T-cell (primary cell): Measurements from ENCODE around the gene LRRFIP1. TPM values are rescaled to one million over a fixed set of nuclear protein-coding genes. Genes with fewer than 3 reads are reported as not detected.

ENCODE experiments used
- ATAC-seq, 4 experiments: fragments of 200-7000 bp in 3 of 4; fragments of 150-1000 bp in 1 of 4; cut with Tn5 transposase; replicated peaks in 1 of 4; 1 replicate in 3 of 4; 2 replicates in 1 of 4; pipeline ENCODE4 v1.10.0; 2021; ENCODE audit warnings: moderate library complexity in 3 of 4, mild to moderate bottlenecking in 2 of 4, moderate number of reproducible peaks in 1 of 4
- CTCF ChIA-PET, 2 donors: fragments of 300-600 bp; sonication (Branson Sonifier 250); formaldehyde crosslinking; loops; one replicate each; lab custom pipeline; 2022; ENCODE audit warnings: antibody characterized with exemption in 2 of 2; lab: Charles Lee
- POLR2A ChIA-PET, 2 donors: fragments of 300-600 bp; sonication (Branson Sonifier 250); formaldehyde crosslinking; loops; one replicate each; lab custom pipeline; 2022; ENCODE audit warnings: antibody characterized with exemption in 2 of 2; lab: Charles Lee
- DNase-seq, 35 experiments: peaks; one replicate each; pipeline versions ENCODE4 v3.0.0 to v3.0.0-alpha.2; 2013 to 2023
- H3K27ac ChIP-seq: one replicate; pipeline ENCODE4 v1.5.1; 2013; ENCODE audit warnings: low read length
- H3K27me3 ChIP-seq, 2 experiments: replicated peaks in 1 of 2; 1 replicate in 1 of 2; 2 replicates in 1 of 2; pipeline versions ENCODE4 v1.6.1 to v1.7.0; 2013; ENCODE audit warnings: low read length in 1 of 2, mixed read lengths in 1 of 2; ENCODE audit not compliant: control insufficient read depth in 2 of 2, insufficient read depth in 2 of 2; ENCODE audit errors: extremely low read depth in 1 of 2
- H3K36me3 ChIP-seq, 2 donors: 1 replicate in 1 of 2; 2 replicates in 1 of 2; pipeline versions ENCODE4 v1.6.1 to v1.7.0; 2013; ENCODE audit warnings: low read length in 1 of 2; ENCODE audit not compliant: control insufficient read depth in 2 of 2, insufficient read depth in 1 of 2; ENCODE audit errors: extremely low read depth in 1 of 2
- H3K4me1 ChIP-seq, 2 experiments: 1 replicate in 1 of 2; 2 replicates in 1 of 2; pipeline versions ENCODE4 v1.6.1 to v1.7.0; 2013; ENCODE audit warnings: low read length in 2 of 2, mixed read lengths in 1 of 2; ENCODE audit not compliant: insufficient read depth in 2 of 2, control insufficient read depth in 1 of 2; ENCODE audit errors: extremely low read depth in 1 of 2
- H3K4me3 ChIP-seq, 2 donors: 1 replicate in 1 of 2; 2 replicates in 1 of 2; pipeline versions ENCODE4 v1.5.1 to v1.7.0; 2013; ENCODE audit warnings: mild to moderate bottlenecking in 2 of 2, low read length in 1 of 2, moderate library complexity in 1 of 2; ENCODE audit not compliant: control insufficient read depth in 1 of 2; ENCODE audit errors: extremely low read depth in 1 of 2
- H3K9me3 ChIP-seq: 2 replicates; pipeline ENCODE4 v1.7.0; 2013
- H3K27ac Mint-ChIP-seq, 2 donors: one replicate each; pipeline ENCODE4 v1.8.0; 2020 to 2021; ENCODE audit warnings: mild to moderate bottlenecking in 2 of 2, mixed read lengths in 2 of 2
- H3K27me3 Mint-ChIP-seq, 2 donors: one replicate each; pipeline ENCODE4 v1.8.0; 2021 to 2022; ENCODE audit warnings: mixed read lengths in 2 of 2
- H3K36me3 Mint-ChIP-seq: one replicate; pipeline ENCODE4 v1.8.0; 2021; ENCODE audit warnings: mixed read lengths
- H3K4me1 Mint-ChIP-seq, 3 donors: one replicate each; pipeline ENCODE4 v1.8.0; 2020 to 2022; ENCODE audit warnings: mixed read lengths in 3 of 3, mild to moderate bottlenecking in 1 of 3
- H3K4me3 Mint-ChIP-seq, 3 donors: one replicate each; pipeline ENCODE4 v1.8.0; 2020 to 2022; ENCODE audit warnings: mild to moderate bottlenecking in 3 of 3, mixed read lengths in 3 of 3, moderate library complexity in 3 of 3
- H3K9me3 Mint-ChIP-seq, 3 donors: one replicate each; pipeline ENCODE4 v1.8.0; 2020 to 2022; ENCODE audit warnings: mixed read lengths in 3 of 3
- WGBS: methylation state at CpG from one replicate; pipeline ENCODE4 v1.1.5; 2013; ENCODE audit warnings: missing lambda C conversion rate; ENCODE audit not compliant: insufficient coverage; 5-methylcytosine and 5-hydroxymethylcytosine counted together
- total RNA-seq, 35 experiments: library from RNA in 6 of 35; stranded (reverse) in 6 of 35; fragments of 120-200 nt in 1 of 35; gene quantifications; one replicate each; pipeline versions ENCODE4 v1.2.1 to v1.2.4 and lab custom pipeline; 2013 to 2026

Gene LRRFIP1
- total RNA-seq, 5 donors from 2014 or later (not counting 1 experiment from before 2014, with no cell fraction given) = 105 to 170 (median 128) TPM

DNA sequence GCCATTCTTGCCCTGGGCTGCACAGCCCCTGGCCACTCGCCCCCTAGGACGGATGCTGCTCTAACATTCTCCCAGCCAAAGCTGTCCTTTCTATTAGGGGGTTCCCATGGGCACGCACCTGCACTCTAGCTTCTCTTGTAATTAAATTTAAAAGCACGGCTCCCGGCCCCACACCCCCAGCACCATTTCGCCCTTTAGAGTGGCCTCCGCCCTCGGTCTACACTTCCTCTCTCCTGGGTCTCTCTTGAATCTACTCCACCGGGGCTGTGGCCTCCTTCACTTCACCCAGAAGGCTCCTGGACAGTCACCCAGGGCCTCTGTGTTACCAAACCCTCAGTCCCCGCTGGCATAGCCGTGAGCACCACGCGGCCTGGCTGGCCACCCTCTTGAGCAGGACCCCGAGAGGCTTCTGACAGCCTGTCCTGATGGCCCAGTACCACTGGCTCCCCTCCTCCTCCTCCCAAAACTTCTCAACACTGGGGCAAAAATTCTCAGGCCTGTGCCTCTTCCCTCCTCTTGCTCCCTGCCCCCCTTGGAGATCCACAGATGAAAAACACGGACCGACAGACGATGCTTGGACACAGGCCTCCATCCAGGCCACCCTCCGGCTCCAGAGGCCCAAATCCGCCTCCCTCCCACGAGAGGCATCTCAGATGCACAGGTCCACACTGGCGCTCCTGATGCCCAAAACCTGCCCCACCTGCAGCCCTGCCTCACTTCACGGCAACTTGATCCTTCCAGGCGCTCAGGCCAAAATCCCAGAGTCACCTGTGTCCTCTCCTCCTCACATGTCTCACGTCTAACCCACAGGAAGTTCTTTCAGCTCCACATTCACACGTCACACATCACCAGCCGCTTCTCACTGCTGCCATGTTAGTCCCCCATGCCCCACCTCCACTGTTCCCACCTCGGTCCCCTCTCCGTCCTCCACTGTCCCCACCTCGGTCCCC lies 29.9 kb upstream of the LRRFIP1 start:
- Mint-ChIP-seq H3K4me1 (peaks cover 2 to 17% (median 2%) of the 10 kb centered on the region in 3 donors), H3K27ac (no peak overlapping the region), H3K4me3 (no peak overlapping the region), H3K27me3 (no peaks in the 10 kb centered on the region), H3K36me3 (no peaks in the 10 kb centered on the region), H3K9me3 (no peaks in the 10 kb centered on the region)
- Histone ChIP-seq H3K4me1 (peaks cover 0 to 2% of the 10 kb centered on the region in 2 experiments), H3K9me3 (no peaks in the 10 kb centered on the region), H3K27me3 (no peaks in the 10 kb centered on the region), H3K27ac (no peak overlapping the region), H3K4me3 (no peak overlapping the region), H3K36me3 (no peaks in the 10 kb centered on the region)
- CTCF ChIA-PET = no interaction called here
- DNase-seq = no peak
- POLR2A ChIA-PET = no interaction called here
- WGBS = 81% methylated on average over 27 of the region's 29 CpGs
- ATAC-seq = no peak

DNA sequence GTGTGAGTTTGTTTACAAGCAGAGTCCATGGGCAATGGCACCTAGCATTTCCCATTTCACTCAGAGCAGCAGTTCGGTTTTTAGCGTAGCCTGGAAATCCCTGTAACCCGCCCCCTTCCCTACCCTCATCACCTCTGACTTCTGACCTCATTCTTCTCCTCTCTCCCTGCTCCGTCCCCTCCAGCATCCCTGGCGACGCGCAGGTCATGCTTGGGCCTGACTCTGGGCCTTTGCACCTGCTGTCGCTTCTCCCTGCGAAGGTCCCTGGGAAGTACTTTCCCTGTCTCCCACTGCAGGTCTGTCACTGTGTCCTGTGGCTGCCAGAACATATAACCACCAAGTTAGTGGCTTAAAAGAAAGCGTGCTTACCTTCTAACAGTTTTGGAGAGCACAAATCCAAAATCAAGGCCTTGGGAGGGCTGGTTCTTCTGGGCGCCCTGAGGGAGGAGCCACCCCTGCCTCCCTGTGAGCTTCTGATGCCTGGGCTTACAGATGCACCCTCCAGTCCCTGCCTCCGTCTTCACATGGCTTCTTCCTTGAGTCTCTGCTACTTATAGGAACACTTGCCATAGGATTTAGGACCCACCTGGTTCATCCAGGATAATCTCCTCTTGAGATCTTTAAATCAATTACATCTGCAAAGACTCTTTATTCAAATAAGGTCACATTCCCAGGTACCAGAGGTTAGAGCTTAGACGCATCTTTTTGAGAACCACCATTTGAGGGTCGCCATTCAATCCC lies 28.7 kb upstream of the LRRFIP1 start:
- CTCF ChIA-PET = no interaction called here
- no peaks in the 10 kb centered on the region for H3K36me3 ChIP-seq
- H3K27me3 Mint-ChIP-seq = no peaks in the 10 kb centered on the region
- peak overlapping the region in 1 of 2 donors; percentile 32 for H3K27ac Mint-ChIP-seq
- H3K27ac ChIP-seq = no peak overlapping the region
- no peaks in the 10 kb centered on the region for H3K27me3 ChIP-seq
- peaks cover 12 to 29% (median 13%) of the 10 kb centered on the region in 3 donors for H3K4me1 Mint-ChIP-seq
- POLR2A ChIA-PET = no interaction called here
- peaks cover 7 to 14% of the 10 kb centered on the region in 2 experiments for H3K4me1 ChIP-seq
- whole genome bisulfite sequencing = 91% methylated on average over 14 of the region's 14 CpGs
- no peaks in the 10 kb centered on the region for H3K36me3 Mint-ChIP-seq
- H3K4me3 ChIP-seq = no peak overlapping the region
- no peak for DNase-seq
- H3K9me3 Mint-ChIP-seq = no peaks in the 10 kb centered on the region
- ATAC-seq = no peak
- H3K9me3 ChIP-seq = no peaks in the 10 kb centered on the region
- H3K4me3 Mint-ChIP-seq = no peak overlapping the region

DNA sequence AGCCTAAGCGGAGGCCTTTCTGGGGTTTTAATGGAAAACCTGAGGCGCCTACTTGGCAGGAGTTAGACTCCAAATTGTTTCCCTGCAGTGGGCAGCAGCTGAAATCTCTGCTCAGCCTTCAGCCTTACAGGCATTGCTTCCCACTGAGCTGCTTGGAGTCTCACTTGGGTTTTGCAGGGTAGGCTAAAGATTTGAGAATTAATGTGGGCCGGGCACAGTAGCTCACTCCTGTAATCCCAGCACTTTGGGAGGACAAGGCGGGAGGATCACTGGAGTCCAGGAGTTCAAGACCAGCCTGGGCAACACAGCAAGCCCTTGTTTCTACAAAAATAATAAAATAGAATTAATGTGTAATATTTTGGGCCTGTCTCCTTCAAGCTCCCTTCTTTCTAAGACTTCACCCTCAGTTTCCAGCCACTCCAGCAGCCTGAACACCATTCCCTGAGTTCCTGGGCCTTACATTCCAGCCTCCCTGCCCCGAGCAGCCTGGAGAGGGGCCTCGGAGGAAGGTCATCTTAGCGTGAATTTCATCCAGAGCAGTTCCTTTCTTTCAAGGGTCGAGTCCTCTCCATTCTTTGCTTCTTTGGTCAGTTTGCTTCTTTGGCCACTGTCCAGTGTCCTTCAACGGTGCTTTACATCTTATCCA lies 27.8 kb upstream of the LRRFIP1 start:
- no peak for ATAC-seq
- H3K36me3 Mint-ChIP-seq = no peaks in the 10 kb centered on the region
- no peak for DNase-seq
- H3K27me3 ChIP-seq = no peaks in the 10 kb centered on the region
- H3K9me3 ChIP-seq = no peaks in the 10 kb centered on the region
- no peaks in the 10 kb centered on the region for H3K36me3 ChIP-seq
- no peaks in the 10 kb centered on the region for H3K27me3 Mint-ChIP-seq
- H3K4me3 ChIP-seq = no peak overlapping the region
- H3K4me1 Mint-ChIP-seq = peaks cover 18 to 35% (median 18%) of the 10 kb centered on the region in 3 donors
- H3K9me3 Mint-ChIP-seq = no peaks in the 10 kb centered on the region
- ChIA-PET POLR2A (no interaction called here), CTCF (no interaction called here)
- H3K4me1 ChIP-seq = peaks cover 8 to 23% of the 10 kb centered on the region in 2 experiments
- no peak overlapping the region for H3K4me3 Mint-ChIP-seq
- H3K27ac ChIP-seq = no peak overlapping the region
- H3K27ac Mint-ChIP-seq = no peak overlapping the region
- WGBS = 83% methylated on average over 6 of the region's 9 CpGs

DNA sequence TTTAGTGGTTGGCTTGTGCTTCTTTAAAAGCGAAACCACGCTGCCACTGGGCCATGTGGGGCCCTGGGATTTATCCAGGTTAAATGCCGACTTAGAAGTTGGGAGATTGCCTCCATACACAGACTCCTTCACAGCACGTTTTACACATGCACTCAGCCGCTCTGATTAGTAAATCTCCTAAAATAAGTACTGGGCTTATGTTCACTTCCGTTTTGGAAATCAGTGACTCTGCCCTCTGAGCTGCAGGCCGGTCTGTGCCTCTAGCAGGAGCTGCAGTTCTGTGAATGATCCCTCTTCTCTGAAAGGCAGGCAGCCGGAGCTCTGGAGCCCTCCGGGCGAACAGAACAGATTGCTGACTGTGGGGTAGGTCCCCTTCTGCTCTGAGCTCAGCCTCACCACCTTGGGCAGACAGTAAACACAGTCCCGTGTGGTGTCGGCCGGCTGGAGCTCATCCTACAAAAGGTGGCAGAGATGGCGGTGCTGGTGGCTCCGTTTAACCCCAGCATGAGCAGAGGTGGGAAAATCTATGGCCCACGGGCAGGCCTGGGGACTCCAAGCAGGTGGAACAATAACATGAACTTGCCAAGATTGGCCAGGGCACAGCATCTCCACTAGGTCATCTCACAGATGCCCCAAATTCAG lies 27.1 kb upstream of the LRRFIP1 start:
- ATAC-seq (no peak), DNase-seq (no peak)
- no peak overlapping the region for H3K27ac Mint-ChIP-seq
- no peak overlapping the region for H3K4me3 ChIP-seq
- no peak overlapping the region for H3K27ac ChIP-seq
- H3K9me3 Mint-ChIP-seq = no peaks in the 10 kb centered on the region
- ChIA-PET POLR2A (no interaction called here), CTCF (no interaction called here)
- no peaks in the 10 kb centered on the region for H3K27me3 Mint-ChIP-seq
- H3K9me3 ChIP-seq = no peaks in the 10 kb centered on the region
- H3K36me3 ChIP-seq = no peaks in the 10 kb centered on the region
- H3K4me1 Mint-ChIP-seq = peaks cover 21 to 35% (median 23%) of the 10 kb centered on the region in 3 donors
- H3K27me3 ChIP-seq = no peaks in the 10 kb centered on the region
- no peaks in the 10 kb centered on the region for H3K36me3 Mint-ChIP-seq
- peaks cover 8 to 28% of the 10 kb centered on the region in 2 experiments for H3K4me1 ChIP-seq
- no peak overlapping the region for H3K4me3 Mint-ChIP-seq
- 90% methylated on average over 10 of the region's 16 CpGs for WGBS

DNA sequence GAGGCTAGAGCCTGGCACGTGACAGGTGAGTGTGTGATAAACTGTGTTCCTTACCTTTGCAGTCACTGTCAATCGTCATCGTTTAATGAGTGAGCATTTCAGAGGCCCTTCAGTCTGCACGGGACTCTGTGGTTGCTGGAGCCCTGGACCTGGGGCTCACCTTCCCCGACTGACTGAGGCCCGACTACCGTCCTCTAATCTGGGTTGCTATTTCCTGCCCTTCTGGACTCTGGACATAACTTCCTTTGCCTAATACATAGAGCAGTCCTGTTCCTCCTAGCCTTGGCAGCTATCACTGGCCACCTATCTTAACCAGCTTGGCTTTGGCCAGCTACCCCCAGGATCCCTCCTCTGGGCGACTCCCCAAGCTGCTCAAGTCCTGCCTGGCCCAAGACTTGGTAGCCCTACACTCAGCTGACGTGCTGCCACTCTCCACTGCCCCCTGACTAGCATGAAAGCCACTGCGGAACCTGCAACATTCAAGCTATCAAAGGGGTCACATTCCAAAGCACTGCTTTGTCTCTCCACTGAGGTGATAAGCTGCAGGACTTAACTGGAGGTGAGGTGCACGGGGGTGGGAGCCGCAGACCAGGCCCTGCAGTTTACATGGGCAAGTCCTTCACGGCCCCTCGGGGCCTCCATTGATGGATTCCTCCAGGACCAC lies 25.8 kb upstream of the LRRFIP1 start:
- 89% methylated on average over 14 of the region's 14 CpGs for WGBS
- Histone ChIP-seq H3K4me1 (peaks cover 8 to 28% of the 10 kb centered on the region in 2 experiments), H3K36me3 (no peaks in the 10 kb centered on the region), H3K27me3 (peaks cover 0 to 3% of the 10 kb centered on the region in 2 experiments), H3K4me3 (no peak overlapping the region), H3K27ac (no peak overlapping the region), H3K9me3 (no peaks in the 10 kb centered on the region)
- DNase-seq = no peak
- POLR2A ChIA-PET = interaction anchor here in 1 of 2 donors (0.8 kb wide), 1 partner anchor 87 kb away, joined by 13 read pairs; no protein-coding TSS in a partner anchor
- peaks cover 22 to 35% (median 24%) of the 10 kb centered on the region in 3 donors for H3K4me1 Mint-ChIP-seq
- H3K9me3 Mint-ChIP-seq = no peaks in the 10 kb centered on the region
- peak overlapping the region in 1 of 2 donors; percentile 17 for H3K27ac Mint-ChIP-seq
- CTCF ChIA-PET = no interaction called here
- H3K4me3 Mint-ChIP-seq = no peak overlapping the region
- no peak for ATAC-seq
- no peaks in the 10 kb centered on the region for H3K36me3 Mint-ChIP-seq
- H3K27me3 Mint-ChIP-seq = no peaks in the 10 kb centered on the region
